ENCODE data around the gene TFAP2A.

TFAP2A gene

DNA sequence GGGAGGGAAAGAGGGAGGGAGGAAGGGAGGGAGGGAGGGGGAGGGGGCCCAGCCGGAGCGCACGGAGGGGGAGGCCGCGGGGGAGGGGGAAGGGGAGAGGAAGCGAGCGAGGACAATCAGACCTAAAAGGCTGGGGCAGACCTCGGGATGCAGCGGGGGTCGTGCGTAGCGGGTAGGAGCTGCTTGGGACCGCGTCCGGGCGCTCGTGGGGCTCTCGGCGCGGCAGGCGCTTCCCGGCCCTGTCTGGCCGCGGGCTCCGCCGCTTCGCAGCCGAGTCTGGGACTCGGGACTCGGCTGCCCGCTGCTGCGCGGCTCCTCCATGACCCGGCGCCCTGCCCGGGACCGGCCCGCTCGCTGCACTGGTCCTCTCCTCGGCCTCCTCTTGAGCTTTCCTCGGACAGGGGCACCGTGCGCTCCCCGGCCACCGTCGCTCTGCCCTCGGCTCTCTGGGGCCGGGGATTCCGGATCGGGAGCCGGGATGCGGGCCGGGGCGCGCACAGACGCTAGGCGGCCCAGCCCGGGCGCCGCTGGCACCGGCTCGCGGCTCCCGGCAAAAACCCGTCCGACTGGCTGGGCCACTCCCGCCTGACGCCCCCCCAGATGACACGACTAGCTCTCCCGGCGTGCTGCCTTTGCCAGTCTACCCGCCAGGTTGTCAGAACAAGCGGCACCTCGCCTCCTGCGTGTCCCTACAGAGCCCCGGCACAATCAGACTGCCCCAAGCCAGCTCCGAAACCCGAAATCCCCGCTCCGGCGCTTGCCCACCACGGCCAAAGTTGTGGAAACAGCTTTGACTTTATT, 2.2 kb downstream of the TFAP2A start:
- no peak for DNase-seq

DNA sequence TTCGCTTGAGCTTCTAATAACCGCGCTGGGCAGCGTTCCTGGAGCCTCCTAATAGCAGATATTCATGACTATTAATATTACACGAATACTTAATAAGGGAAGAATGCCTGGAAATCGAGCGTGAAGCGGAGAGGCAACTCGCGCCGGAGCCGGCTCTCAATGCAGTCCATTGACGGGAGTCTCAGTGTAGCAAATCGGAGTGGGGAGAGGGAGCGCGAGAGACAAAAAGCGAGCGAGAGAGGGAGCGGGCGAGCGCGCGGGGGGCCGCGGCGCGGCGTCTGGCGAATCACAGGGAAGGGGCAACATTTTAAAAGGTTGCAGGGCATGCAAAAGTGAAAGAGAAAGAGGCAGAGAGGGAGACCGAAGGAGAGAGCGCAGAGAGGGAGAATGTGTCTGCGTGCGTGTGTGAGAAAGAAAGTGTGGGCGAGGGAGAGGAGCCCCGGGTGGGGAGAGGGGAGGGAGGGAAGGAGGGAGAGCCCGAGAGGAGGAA, 2.9 kb downstream of the TFAP2A start:
- peak; percentile 71 for DNase-seq

DNA sequence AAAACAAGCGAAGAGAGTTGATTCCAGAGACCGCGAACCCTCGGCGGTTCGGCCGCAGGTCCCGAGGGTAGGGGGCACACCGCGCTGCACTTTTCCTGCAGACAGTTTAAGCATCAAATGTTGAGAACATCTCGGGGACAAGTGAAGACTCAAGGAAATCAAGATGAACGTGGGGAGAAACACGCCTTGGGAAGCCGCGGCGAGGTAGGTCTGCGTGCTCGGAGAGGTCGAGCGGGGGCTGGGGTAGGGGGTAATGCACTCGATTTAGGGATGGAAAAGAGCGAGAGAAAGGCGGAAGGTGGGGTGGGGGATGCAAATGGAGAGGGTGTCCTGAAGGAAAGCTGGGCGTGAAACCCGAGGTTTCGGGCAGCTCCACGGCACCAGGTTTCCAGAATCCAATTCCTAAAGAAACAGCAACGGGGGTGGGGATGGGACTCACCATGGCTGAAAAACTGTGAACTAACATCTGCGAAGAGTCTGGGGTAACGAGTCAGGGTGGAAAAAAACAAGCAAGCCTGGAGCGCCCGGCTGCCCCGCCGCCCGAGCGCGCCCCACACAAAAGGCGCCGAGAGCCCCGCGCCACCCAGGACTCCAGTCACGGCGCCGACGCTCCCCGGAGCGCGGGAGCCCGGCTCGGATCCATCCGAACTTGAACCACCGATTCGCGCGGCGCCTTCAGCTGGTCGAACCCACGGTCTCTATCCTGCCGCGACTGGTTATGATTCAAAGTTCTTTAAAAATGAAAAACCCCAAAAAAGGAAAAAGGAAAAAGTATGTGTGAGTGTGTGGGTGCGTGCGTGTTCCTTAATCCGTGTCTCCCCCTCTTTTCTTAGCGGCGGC, 3.5 kb downstream of the TFAP2A start:
- DNase-seq = no peak

DNA sequence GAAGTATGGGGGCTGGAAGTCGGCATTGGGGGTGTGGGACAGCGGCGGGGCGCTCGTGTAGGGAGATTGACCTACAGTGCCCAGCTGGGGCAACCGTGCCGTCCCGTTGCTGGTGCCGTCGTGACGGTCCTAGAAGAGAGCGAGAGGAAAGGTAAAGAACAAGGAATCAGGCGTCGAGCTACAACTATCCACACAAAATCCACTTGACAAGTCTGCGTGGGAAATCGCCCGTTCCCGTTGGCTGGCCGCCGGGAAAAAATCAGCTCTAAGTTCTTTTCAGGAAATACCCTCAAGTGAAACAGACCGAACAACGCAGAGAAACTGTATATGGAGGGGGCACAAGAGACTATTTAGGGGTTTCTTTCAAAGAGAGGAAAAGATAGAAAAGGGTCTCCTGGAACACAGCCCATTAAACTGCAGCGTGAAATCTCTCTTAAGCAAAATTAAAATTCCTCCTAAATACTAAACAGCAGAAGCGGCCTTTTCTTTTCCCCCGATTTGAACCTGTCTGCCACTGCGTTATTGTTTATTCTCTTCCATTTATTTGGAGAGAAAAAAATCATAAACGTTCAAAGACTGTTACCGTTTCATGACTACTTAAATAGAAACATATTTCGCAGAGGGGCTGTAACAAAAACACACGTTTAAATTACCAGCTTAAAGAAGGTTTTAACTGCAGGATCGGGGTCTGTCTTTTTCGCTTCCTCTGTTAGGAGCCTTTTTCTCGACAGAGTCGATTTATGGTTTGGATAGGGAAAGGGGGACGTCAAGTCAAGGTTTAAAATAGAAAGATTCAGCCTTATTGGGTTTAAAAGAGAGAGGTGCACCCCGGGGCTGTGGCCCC, 4.4 kb downstream of the TFAP2A start:
- DNase-seq = no peak

DNA sequence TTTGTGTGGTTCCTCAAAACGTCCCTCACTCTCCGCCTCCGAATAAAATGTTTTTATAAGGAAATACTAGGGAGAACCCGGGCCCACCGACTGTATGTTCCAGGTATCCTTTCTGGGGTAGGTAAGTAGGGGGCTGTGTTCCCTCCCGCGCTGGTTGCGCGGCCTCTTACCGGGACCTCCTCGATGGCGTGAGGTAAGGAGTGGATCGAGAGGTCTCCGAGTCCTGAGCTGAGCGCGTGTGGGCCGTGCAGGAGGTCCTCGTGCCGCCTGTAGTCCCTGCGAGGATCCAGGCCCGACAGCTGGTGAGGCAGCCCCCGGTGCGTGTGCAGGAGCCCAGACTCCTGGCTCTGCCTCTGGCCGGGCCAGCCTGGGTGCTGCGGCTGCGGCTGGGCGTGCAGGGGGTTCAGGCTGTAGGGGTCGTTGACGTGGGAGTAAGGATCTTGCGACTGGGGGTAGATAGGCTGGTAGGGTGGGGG, 5.1 kb downstream of the TFAP2A start:
- DNase-seq = no peak

DNA sequence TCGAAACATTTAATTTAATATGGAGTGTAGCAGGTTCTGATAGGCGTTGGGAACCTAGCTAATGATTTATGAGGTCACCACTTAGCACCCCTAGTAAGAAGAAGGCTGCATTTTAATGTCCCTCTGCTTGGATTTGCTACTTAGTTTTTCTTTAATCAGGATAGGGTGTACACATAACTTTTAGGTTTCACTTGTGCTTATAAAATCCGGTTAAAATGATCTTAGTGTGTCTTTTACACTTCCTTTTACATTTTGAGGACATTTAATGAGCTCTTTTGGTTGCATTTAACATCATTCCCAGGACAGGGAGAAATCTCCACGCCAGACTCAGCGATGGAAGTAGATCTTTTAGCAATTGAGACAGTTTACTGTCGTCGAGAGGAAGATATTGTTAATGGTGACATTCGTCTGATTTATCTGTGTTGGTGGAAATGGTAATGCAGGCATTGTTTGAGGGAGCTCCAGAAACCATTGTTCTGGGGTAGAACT, 5.6 kb downstream of the TFAP2A start:
- no peak for DNase-seq

DNA sequence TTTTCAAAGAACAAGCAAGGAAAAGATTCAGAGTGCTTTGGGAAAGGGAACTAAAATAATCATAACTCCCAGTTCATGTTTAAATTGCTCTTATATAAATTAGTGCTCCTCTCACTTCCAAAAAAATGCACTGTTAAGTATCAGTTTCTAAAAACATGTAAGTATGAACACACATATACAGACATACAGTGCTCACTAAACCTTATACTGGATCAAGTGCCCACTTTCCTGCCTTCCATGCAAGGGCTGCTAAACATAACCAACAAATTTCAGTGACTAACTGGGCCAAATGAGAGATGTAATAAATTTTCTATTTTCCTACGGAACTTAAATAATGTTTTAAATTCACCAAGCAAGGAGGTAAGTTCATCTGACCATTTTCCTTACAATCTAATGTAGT, 6.4 kb downstream of the TFAP2A start:
- DNase-seq = no peak

DNA sequence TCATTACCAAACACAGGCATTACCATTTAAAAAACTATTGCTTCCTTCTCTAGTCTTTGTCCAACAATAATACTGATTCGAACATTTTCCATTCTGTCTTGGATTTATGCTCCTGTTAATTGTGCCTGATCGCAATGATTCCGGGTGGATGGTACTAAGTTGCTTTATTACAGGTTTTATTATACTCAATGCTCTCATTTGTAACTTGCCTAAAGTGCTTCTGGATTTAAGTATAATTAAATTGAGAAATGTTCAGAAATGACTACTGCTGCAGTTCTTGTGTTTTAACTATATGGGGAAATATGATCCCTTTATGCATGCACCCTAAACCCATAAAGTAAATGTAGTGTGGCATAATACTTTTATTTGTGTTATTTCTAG, 7.2 kb downstream of the TFAP2A start:
- no peak for DNase-seq

DNA sequence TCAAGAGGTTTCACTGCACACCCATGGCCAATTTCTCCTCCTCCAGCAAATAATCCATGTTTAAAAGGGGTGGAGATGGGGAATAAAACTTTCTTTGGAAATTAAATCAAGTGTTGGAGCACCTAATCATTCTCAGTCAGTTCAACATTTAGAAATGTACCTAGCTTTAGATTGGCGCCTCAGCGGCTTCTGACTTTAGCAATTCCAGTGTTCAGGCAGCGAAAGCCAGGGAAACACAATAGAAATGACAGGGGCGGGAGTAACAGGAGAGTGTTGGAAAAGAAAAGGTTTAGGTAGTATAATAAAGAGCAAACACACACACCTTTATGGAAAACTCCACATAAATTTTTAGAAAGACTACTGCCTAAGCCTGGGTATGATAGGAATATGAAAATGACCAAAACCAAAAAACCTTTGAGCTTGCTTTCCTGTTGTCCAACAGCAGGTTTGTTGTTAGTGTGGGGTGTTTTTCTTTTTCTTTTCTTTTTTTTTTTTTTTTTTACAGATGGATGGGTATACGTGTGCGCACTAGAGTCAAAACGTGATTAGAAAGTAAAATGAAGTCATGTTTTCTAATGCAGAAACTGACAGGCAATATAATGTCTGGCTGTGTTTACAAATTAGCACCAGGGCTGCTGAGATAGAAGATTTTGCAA, 7.7 kb downstream of the TFAP2A start:
- no peak for DNase-seq

DNA sequence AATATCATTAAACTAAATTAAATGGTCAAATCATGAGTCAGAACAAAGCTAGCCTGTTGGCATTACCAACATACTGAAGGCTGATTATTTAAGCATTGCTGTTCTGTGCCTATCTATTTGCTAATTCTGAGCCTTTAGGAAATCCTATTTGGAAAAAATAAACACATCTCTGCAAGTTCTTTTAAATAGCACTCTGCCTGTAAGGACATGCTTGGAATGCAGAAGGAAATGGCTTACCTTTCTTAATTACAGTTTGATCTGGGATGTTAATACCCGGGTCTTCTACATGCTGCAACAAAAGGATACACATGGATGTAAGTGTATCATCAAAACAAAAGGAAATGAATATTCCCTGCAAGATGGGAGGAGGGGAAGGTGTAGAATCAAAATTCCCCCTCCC, 8.3 kb downstream of the TFAP2A start:
- no peak for DNase-seq

DNA sequence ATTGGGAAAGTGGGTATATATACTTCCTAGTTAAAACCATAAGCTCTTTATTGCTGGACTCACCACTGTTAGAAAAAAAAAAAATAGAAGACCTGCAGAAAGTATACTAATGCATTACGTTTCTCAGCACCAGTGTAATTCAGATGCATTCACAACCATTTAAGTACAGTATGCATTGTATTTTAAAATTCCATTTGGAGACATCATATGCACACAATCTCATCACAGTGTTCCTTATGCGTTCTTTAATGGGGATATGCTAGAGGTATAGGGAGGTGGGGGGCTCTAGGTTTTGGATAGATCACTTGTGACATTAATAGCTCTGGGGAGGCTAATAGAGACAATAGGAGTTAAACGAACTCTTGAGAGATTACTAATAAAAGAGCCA, 9.4 kb downstream of the TFAP2A start:
- no peak for DNase-seq

DNA sequence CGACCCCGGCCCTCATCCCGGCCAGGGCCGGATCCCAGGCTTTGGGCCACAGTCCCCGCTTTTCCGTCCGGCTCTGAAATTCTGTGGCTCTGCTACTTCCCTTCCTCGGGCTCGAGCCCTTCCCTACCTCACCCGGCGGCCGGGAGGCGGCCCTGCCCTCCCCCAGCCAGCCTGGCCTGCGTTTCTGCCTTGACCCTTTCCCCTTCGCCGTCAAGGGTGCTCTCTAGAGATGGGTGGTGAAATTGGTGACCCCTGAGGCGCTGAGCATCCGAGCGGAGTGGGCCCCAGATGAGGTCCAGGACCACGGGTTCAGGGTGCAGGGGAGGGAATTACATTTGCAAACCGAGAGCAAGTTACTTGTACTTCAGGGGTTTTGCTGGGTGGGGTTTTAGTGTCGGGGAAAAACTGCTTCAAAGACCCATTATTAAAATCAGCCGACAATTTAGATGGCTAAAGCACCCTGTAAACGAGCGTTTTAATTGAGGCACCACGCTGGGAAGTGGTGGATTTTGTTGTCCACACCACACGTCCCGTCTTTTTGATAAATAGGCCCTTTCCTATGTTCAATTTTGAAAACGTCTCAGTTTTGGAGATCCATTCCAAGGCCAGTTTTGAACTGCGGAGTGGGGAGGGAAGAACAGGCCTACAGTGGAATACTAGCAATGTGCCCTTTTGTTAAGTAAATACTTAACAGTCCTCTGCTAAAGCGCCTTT, 9.9 kb downstream of the TFAP2A start:
- DNase-seq = no peak

DNA sequence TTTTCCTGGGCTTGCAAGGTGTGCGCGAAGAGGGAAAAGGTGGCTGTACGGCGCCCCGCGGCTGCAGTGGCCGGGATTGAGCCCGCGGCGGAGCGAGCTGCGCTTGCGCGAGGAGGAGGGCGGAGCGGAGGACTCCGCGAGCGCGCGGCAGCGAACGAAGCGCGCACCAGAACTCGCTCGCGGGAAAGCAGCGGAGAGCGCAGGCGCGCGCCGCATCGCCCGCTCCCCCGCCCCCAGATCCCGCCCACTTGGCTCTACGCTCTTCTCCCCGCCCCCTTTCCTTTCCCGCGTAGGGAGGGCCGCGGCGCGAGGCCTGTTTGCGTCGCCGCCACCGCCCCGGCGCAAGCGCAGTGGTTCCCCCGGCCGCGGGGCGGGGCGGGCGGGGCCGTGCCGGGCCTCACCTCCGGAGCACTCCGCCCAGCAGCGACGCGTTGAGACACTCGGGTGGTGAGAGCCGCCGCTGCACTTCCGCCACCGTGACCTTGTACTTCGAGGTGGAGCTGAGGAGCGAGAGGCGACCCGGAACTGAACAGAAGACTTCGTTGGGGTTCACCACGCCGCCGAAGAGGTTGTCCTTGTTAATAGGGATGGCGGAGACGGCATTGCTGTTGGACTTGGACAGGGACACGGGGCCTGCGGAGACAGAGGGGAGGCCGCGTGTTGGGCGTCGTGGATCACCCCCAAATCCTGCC, 10.6 kb downstream of the TFAP2A start:
- DNase-seq = peak; percentile 95

DNA sequence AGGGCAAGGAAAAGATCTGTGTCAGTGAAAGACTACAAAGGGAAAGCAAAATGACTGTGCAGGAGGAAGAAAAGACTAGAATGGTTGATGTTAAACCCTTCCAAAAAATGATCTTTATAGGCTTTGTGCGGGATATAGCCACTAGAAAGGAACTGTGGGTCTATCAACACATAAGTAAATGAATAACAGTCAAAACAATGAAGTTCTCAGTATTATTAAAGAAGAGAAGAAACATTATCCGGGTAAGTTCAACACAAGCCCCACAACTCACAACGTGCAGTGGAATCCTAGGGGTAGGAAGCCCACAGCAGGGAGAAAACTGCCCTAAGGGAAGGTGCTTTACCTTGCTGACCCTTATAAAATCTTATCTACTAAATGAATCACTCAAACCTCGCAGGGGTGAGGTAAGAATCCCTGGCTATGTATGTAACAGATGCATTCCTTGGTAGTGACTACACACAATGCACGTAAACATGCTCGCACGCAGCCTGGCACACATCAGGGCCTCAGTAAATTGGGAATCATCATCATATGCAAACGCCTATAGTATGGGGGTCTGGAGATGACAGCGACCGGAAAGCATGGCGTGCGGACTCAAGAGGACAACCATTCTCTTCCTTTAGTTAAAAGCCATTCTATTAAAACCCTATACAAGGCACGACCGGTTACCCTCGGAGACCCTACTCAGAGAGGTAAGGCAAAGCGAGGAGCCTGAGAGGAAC, 11.3 kb downstream of the TFAP2A start:
- no peak for DNase-seq

DNA sequence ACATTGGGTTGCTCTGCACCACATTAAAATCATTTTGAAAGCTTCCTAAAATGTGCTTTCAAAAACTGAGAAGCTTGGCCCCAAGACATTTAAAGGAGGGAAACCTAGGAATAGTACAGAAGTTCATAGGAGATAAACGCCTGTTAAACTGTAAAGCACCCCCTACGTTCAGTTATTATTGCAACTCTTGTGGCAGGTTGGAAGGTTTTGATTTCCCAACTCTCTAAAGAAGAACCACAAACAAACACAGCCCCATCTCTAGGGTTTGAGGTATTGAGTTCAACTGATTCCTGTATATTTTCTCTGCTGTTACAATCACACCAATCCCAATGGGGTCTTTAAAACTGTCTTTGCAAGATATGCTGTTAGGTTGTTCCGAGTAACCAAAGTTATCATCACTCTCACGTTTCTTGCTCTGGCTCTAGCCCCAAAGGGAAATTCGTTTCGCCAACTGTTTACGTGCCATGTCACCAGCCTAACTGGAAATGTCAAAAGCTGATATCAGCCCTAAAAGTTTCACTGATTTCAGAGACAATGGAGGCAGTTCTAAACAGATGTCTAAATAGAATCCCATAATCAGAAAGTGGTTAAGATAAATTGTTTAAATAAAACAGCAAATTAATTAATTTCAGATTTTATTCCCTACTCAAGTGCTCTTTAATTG, 12.1 kb downstream of the TFAP2A start:
- no peak for DNase-seq

DNA sequence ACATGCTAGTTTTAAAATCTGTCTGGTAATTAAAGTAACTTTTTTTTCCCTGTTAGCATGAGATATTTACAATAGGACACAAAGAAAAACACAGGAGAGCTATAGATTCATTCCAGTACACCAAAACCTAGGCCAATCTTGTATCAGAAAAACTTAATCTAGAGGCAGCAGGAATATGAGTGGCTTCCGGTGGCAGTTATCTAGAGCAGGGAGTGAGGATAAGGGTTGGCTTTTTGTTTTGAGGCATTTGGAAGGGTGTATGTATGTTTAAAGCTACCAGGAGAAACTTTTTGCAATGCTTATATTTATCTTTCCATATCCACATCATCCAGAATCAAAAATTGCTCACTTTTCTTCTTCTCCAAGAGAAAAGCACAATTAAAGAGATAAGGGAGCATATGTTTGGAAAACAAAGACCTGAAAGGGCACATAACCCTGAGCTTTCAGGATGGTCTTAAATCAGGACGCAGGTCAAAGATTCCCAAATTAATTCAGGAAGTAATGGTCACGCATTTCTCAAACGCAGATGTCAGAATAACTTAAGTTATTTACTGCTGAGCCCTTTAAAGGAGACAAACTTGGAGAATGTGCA, 13.1 kb downstream of the TFAP2A start:
- no peak for DNase-seq

DNA sequence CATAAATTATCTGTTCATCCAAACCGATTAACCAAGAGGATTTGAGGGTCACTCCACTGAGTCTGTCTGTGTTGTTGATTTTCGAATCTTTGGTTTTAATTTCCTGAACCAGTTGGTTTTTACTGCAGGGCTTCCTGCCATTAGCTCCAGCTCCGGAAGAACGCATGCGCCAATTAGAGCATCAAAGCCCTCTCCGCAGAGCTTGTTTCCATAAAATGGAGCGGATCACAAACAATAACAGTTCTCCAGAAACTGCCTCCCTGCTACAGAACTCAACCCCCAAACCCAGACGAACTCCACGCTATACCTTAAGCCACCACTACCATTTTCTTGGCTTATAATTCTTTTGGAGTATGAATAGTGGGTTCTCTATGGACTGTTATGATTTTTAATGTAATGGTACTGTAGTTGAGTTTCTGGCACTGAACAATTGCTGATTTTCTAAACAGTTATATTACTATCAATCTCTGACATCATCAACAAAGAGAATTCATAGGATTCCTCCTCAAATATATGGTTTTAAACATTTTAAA, 13.8 kb downstream of the TFAP2A start:
- DNase-seq = no peak

DNA sequence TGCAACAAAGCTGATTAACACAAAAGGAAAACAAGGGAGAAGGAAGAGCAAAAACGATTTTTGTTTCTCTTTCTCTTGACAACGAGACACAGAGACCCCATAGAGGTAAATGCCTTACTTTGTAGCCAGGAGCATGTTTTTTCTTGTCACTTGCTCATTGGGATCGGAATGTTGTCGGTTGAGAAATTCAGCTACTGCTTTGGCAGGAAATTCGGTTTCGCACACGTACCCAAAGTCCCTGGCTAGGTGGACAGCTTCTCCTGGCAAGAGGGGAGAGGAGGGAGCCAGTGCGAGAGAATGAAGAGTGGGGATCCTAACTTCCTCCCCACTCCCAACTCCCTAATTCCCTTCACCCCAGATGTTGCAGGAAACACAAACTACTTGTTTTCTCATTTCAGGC, 14.5 kb downstream of the TFAP2A start:
- DNase-seq = no peak

DNA sequence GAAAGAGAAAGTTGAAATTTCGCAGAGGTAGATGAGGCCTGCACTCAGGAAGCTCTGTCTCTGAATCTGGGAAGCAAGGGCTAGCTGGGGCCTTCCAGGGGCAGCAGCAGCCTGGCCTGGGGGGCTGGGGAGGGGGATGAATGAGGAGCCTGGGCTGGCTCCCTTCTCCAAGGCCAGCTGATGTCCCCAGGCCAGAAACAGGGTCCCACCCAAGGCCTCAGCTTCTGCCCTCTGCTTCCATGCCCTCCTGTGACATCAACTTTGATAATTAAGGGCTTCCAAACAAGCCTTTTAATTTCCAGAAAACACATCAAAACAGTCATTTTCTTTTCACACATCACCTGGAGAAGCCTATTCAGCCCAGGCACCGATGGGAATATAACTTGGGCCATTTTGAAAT, 15.4 kb downstream of the TFAP2A start:
- no peak for DNase-seq

Data from left hindlimb (tissue), 1 donor.